ENCODE measurements around the gene ZNF232.
A peak's percentile ranks its signal among the peaks of the same experiment; 100 is the strongest.

The ZNF232 gene

DNA sequence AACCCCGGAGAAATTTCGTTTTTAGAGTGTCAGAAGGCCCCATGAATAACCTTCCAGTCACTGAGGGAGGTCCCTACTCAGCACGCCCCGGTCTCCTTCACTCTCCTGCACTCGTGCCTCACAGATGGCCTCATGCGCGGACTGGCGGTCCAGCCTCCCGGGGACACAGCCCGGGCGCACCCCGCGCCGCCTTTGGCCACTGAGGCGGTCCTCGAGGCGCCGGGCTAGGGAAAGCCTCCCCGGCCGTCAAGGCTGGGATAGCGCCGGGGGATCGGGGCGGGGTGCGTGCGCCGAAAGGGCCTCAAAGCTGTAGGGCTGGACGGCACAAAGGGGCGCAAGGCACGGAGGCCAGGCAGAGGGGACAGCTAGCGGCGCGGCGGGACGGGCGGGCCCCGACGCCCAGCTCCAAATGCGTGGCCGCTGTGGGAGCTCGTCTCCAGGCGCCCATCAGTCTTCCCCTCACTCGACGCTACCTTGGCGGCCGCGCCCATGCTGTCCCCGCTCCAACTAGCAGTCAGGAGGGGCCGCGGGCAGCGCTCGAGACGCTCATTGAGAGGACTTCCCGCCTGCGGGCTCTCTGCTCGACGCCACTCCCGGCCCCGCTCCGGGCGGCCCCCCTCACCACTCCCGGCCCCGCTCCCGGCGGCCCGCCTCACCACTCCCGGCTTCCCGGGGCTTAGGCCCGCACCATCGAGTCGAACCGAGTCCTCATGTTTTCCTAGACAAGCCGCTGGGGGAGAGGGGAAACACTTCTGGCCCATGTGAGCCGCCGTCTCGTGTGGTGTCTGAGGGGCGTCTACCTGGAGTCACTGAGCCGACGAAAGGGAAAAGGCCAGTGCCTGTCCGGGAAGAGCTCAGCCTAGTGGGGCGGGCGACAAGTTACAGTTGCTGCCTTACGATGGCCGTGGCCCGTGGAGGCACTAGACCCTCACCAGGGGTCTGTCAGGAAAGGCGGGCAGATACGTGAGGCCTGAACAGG is 4.3 kb upstream of the ZNF232 start, which contains the start of gene USP6:
USP6 (plus strand) TSS at position 360 of the 979 bp plus-strand sequence. CDS start 14,336 bp downstream, outside the sequence.
- ChIA-PET POLR2A (no interaction called here), CTCF (no interaction called here)
- H3K4me3 ChIP-seq (ENCODE audit: low read depth, low read length): no peak within 1 kb of the TSS
- TF ChIP-seq, protein P1, sequence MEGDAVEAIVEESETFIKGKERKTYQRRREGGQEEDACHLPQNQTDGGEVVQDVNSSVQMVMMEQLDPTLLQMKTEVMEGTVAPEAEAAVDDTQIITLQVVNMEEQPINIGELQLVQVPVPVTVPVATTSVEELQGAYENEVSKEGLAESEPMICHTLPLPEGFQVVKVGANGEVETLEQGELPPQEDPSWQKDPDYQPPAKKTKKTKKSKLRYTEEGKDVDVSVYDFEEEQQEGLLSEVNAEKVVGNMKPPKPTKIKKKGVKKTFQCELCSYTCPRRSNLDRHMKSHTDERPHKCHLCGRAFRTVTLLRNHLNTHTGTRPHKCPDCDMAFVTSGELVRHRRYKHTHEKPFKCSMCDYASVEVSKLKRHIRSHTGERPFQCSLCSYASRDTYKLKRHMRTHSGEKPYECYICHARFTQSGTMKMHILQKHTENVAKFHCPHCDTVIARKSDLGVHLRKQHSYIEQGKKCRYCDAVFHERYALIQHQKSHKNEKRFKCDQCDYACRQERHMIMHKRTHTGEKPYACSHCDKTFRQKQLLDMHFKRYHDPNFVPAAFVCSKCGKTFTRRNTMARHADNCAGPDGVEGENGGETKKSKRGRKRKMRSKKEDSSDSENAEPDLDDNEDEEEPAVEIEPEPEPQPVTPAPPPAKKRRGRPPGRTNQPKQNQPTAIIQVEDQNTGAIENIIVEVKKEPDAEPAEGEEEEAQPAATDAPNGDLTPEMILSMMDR (IDR thresholded peaks at IDR 0.05; ENCODE audit: insufficient read depth, low read length, missing control alignments): no peak
- DNase-seq (ENCODE audit: low read depth, low spot score): no peak

DNA sequence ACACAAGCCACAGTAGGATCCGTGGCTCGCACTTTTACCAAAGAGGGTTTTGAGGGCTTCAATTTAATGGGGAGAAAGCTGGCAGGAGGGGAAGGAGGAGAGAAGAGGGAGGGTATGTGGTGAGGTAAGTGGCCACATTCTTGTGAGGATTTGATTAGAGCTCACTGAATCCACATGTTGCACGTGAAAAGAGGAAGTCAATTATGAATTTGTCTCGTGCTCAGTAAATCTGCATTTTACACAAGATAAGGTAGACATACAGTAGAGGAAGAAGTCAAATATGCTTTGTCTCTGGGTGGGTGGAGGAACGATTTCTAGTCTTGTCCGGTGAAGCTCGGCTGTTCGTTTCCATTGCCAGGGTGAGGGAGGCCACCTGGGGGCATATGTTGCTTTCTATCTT is 862 bp downstream of the ZNF232 start:
- CTCF ChIA-PET: interaction anchor here (0.6 to 1.3 kb wide), 2 partner anchors 80 to 809 kb away, joined by 3 to 5 read pairs; no protein-coding TSS in a partner anchor
- TF ChIP-seq, protein P1 (IDR thresholded peaks at IDR 0.05; ENCODE audit: insufficient read depth, low read length, missing control alignments): no peak
- POLR2A ChIA-PET: no interaction called here
- no peak for DNase-seq (ENCODE audit: low read depth, low spot score)
- peak overlapping the region; percentile 95 for H3K4me3 ChIP-seq (ENCODE audit: low read depth, low read length)

- H3K4me3 ChIP-seq (ENCODE audit: low read depth, low read length): no peak overlapping the region
- no peak for DNase-seq (ENCODE audit: low read depth, low spot score)
- ChIA-PET POLR2A (interaction anchor here (0.6 kb wide), 1 partner anchor 85 kb away, joined by 4 read pairs; no protein-coding TSS in a partner anchor), CTCF (no interaction called here)
- TF ChIP-seq, protein P1 (IDR thresholded peaks at IDR 0.05; ENCODE audit: insufficient read depth, low read length, missing control alignments): no peak
Measured at GRCh38 chr17:5100832-5101231, 10.8 kb downstream of the ZNF232 start.

GRCh38 chr17:5099271-5099670 is 12.4 kb downstream of the ZNF232 start:
- no peak overlapping the region for H3K4me3 ChIP-seq (ENCODE audit: low read depth, low read length)
- ChIA-PET CTCF (no interaction called here), POLR2A (no interaction called here)
- DNase-seq (ENCODE audit: low read depth, low spot score): no peak
- TF ChIP-seq, protein P1 (IDR thresholded peaks at IDR 0.05; ENCODE audit: insufficient read depth, low read length, missing control alignments): no peak

DNA sequence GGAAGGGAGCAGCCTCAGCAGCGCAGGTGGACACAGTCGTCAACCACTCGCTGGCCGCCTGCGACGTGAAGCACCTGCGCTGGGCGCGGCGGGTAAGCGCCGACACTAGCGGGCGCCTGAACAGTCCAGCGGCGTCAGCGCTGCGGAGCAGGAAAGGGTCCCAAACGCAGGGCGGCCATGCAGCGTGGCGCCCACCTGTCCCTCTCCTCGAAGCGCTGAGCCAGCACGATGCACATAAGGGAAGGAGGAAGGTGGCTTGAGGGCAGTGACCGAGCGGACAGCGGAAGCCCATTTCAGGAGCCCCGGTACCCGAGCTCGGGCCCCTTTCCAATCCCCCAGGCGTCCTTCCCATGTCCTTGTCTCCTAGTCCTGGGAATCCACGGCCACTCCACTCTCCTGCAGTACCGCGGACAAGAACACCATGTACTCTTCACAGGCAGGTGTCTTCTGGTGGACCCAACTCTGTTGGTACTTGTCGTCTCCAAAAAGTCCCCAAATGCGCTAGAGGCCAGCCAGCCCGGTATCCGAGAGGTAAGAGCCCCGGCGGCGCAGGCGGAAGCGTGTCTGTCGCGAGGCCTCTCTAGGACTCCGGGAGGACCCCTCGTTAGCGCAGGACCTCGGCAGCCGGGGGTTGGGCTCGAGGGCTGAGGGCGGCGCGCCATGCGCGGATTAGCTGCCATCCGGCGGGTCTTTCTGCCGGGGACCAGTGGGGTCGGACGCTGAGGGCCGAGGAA is 14.4 kb downstream of the ZNF232 start:
- POLR2A ChIA-PET: no interaction called here
- TF ChIP-seq, protein P1 (IDR thresholded peaks at IDR 0.05; ENCODE audit: insufficient read depth, low read length, missing control alignments): no peak
- H3K4me3 ChIP-seq (ENCODE audit: low read depth, low read length): no peak overlapping the region
- no peak for DNase-seq (ENCODE audit: low read depth, low spot score)
- CTCF ChIA-PET: interaction anchor here (0.9 kb wide), 1 partner anchor 9 kb away, joined by 3 read pairs; no protein-coding TSS in a partner anchor

- no peak overlapping the region for H3K4me3 ChIP-seq (ENCODE audit: low read depth, low read length)
- DNase-seq (ENCODE audit: low read depth, low spot score): no peak
- TF ChIP-seq, protein P1 (IDR thresholded peaks at IDR 0.05; ENCODE audit: insufficient read depth, low read length, missing control alignments): no peak
- ChIA-PET POLR2A (no interaction called here), CTCF (interaction anchor here (0.9 kb wide), 1 partner anchor 9 kb away, joined by 3 read pairs; no protein-coding TSS in a partner anchor)
Measured at GRCh38 chr17:5096731-5097100, 15.0 kb downstream of the ZNF232 start.

All from AG04449 (cell line).